Skeletal muscle satellite cell (primary cell): Measurements from ENCODE around the gene KIAA1217. TPM values are rescaled to one million over a fixed set of nuclear protein-coding genes. Genes with fewer than 3 reads are reported as not detected.

Experiments
- H3K27me3 ChIP-seq: 2 replicates; pipeline ENCODE4 v1.7.0; 2013; ENCODE audit warnings: low read length; ENCODE audit not compliant: control insufficient read depth, insufficient read depth
- H3K36me3 ChIP-seq: 2 replicates; pipeline ENCODE4 v1.7.0; 2013; ENCODE audit warnings: mild to moderate bottlenecking, control low read depth, low read length; ENCODE audit not compliant: insufficient read depth
- H3K4me1 ChIP-seq: 2 replicates; pipeline ENCODE4 v1.7.0; 2013; ENCODE audit warnings: low read length; ENCODE audit not compliant: control insufficient read depth, insufficient read depth
- H3K4me2 ChIP-seq: 2 replicates; pipeline ENCODE4 v1.7.0; 2013; ENCODE audit warnings: mild to moderate bottlenecking, low read length
- H3K4me3 ChIP-seq: 2 replicates; pipeline ENCODE4 v1.7.0; 2013; ENCODE audit warnings: low read length
- H3K9ac ChIP-seq: 2 replicates; pipeline ENCODE4 v1.7.0; 2013; ENCODE audit warnings: mild to moderate bottlenecking, low read depth, low read length, moderate library complexity
- H3K9me3 ChIP-seq: replicated peaks from 2 replicates; pipeline ENCODE4 v1.7.0; 2013; ENCODE audit warnings: mild to moderate bottlenecking, control low read depth, low read length
- total RNA-seq: library from RNA; depleted of rRNA; stranded (reverse); fragments of >200 nt; gene quantifications from 2 replicates; pipeline ENCODE4 v1.2.3, GENCODE V29; 2012; rRNA removed

The KIAA1217 gene
- total RNA-seq, result 4.8 and 7.4 TPM in 2 replicates

GRCh38 chr10:24208661-24209431 is at the start of gene KIAA1217:
TSS of gene KIAA1217 (plus strand) at chr10:24209138. CDS start at chr10:24209194, 56 bp downstream.
- H3K27me3 ChIP-seq, result peaks cover 7% of the 10 kb centered on the region

DNA sequence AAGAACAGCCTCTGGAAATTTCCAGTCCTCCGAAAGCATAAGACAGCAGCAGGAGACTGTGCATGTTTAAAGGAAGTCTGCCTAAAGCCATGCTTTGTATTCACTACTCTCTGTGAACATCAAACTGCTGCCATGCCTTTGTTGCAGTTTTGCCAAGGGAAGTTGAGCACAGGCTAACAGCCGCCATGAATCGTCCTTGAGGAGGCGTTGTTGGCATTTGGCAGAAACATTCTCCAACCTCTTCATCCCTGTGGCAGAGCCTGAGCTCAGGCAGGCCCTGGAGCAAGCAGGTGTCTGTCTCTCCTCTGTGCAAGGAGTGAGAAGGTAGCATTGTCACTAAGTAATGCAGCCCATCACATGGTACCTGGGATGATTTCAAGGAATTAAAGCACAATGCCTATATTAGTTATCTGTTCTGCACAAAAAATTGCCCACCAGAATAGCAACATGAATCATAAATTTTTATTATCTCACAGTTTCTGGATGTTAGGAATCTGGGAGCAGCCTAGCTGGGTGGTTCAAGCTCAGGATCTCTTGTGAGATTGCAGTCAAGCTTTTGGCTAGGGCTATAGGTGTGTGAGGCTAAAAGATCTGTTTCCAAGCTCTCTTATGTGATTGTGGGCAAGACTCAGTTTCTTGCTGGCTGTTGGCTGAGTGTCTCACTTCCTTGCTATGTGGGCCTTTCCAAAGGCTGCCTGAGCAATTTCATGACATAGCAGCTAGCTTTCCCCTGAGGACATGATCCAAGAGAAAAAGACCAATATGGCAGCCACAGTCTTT is 46.5 kb upstream of the KIAA1217 start:
- no peaks in the 10 kb centered on the region for H3K36me3 ChIP-seq
- no peak overlapping the region for H3K4me3 ChIP-seq
- no peak overlapping the region for H3K9ac ChIP-seq
- H3K4me1 ChIP-seq, result no peaks in the 10 kb centered on the region
- no peaks in the 10 kb centered on the region for H3K9me3 ChIP-seq
- H3K4me2 ChIP-seq, result no peak overlapping the region
- H3K27me3 ChIP-seq, result no peaks in the 10 kb centered on the region

More at GRCh38 chr10:24208661-24209431, at the start of gene KIAA1217:
- no peaks in the 10 kb centered on the region for H3K9me3 ChIP-seq
- H3K4me1 ChIP-seq, result peaks cover 12% of the 10 kb centered on the region
- peak within 1 kb of the TSS; percentile 86 for H3K4me2 ChIP-seq
- no peaks in the 10 kb centered on the region for H3K36me3 ChIP-seq
- peak within 1 kb of the TSS; percentile 10 for H3K9ac ChIP-seq
- H3K4me3 ChIP-seq, result peak within 1 kb of the TSS; percentile 69

GRCh38 chr10:24163485-24163884 is 45.5 kb upstream of the KIAA1217 start:
- no peak overlapping the region for H3K9ac ChIP-seq
- no peak overlapping the region for H3K4me3 ChIP-seq
- H3K27me3 ChIP-seq, result no peaks in the 10 kb centered on the region
- no peaks in the 10 kb centered on the region for H3K4me1 ChIP-seq
- H3K36me3 ChIP-seq, result no peaks in the 10 kb centered on the region
- no peak overlapping the region for H3K4me2 ChIP-seq
- H3K9me3 ChIP-seq, result no peaks in the 10 kb centered on the region

GRCh38 chr10:24168258-24169170 is 40.4 kb upstream of the KIAA1217 start:
- Histone ChIP-seq H3K9me3 (no peaks in the 10 kb centered on the region), H3K4me3 (no peak overlapping the region), H3K9ac (no peak overlapping the region), H3K27me3 (no peaks in the 10 kb centered on the region), H3K36me3 (no peaks in the 10 kb centered on the region), H3K4me2 (no peak overlapping the region), H3K4me1 (no peaks in the 10 kb centered on the region)

GRCh38 chr10:24170199-24170598 is 38.7 kb upstream of the KIAA1217 start:
- H3K27me3 ChIP-seq, result no peaks in the 10 kb centered on the region
- no peak overlapping the region for H3K9ac ChIP-seq
- no peak overlapping the region for H3K4me3 ChIP-seq
- no peaks in the 10 kb centered on the region for H3K4me1 ChIP-seq
- no peaks in the 10 kb centered on the region for H3K9me3 ChIP-seq
- H3K4me2 ChIP-seq, result no peak overlapping the region
- H3K36me3 ChIP-seq, result no peaks in the 10 kb centered on the region

GRCh38 chr10:24172909-24173308 is 36.0 kb upstream of the KIAA1217 start:
- Histone ChIP-seq H3K27me3 (no peaks in the 10 kb centered on the region), H3K4me1 (no peaks in the 10 kb centered on the region), H3K9ac (no peak overlapping the region), H3K9me3 (no peaks in the 10 kb centered on the region), H3K4me3 (no peak overlapping the region), H3K36me3 (no peaks in the 10 kb centered on the region), H3K4me2 (no peak overlapping the region)

GRCh38 chr10:24174014-24174413 is 34.9 kb upstream of the KIAA1217 start:
- no peak overlapping the region for H3K9ac ChIP-seq
- H3K9me3 ChIP-seq, result no peaks in the 10 kb centered on the region
- H3K27me3 ChIP-seq, result no peaks in the 10 kb centered on the region
- no peak overlapping the region for H3K4me3 ChIP-seq
- H3K4me1 ChIP-seq, result no peaks in the 10 kb centered on the region
- H3K36me3 ChIP-seq, result no peaks in the 10 kb centered on the region
- no peak overlapping the region for H3K4me2 ChIP-seq

DNA sequence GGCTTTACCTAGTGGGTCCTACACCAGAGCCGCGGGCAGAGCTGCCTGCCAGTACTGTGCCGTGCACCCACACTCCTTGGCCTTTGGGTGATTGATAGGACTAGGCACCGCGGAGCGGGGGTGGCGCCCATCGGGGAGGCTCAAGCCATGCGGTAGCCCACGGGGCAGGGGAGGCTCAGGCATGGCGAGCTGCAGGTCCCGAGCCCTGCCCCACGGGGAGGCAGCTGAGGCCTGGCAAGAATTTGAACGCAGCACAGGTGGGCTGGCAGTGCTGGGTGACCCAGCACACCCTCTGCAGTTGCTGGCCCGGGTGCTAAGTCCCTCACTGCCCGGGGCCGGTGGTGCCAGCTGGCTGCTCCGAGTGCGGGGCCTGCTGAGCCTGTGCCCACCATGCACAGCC is 32.3 kb upstream of the KIAA1217 start:
- Histone ChIP-seq H3K9me3 (no peaks in the 10 kb centered on the region), H3K27me3 (no peaks in the 10 kb centered on the region), H3K4me3 (no peak overlapping the region), H3K36me3 (no peaks in the 10 kb centered on the region), H3K4me1 (no peaks in the 10 kb centered on the region), H3K4me2 (no peak overlapping the region), H3K9ac (no peak overlapping the region)

DNA sequence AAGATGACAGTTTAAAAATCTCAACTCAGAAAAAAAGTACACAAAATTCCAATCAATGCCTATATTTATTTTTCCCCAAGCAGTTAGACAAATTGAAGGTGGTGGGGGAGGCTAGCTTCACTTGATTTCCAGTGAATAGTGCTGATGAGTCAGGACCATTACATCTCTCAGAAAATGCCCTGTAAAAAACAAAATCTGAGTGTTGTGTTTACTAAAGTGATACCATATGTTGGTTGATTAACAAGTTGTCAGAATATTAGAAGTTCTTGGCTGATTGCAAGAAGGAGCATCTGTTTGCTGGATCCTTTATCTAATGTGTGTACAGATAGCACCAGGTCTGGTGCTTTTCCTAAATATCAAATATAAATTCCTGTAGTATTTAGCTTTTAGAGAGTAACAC is 31.3 kb upstream of the KIAA1217 start:
- Histone ChIP-seq H3K27me3 (no peaks in the 10 kb centered on the region), H3K9me3 (no peaks in the 10 kb centered on the region), H3K36me3 (no peaks in the 10 kb centered on the region), H3K4me2 (no peak overlapping the region), H3K4me3 (no peak overlapping the region), H3K4me1 (no peaks in the 10 kb centered on the region), H3K9ac (no peak overlapping the region)

GRCh38 chr10:24180891-24181290 is 28.0 kb upstream of the KIAA1217 start:
- Histone ChIP-seq H3K4me2 (no peak overlapping the region), H3K4me1 (no peaks in the 10 kb centered on the region), H3K9ac (no peak overlapping the region), H3K36me3 (no peaks in the 10 kb centered on the region), H3K4me3 (no peak overlapping the region), H3K9me3 (no peaks in the 10 kb centered on the region), H3K27me3 (no peaks in the 10 kb centered on the region)

GRCh38 chr10:24184455-24184854 is 24.5 kb upstream of the KIAA1217 start:
- Histone ChIP-seq H3K9ac (no peak overlapping the region), H3K4me3 (no peak overlapping the region), H3K4me2 (no peak overlapping the region), H3K27me3 (no peaks in the 10 kb centered on the region), H3K9me3 (no peaks in the 10 kb centered on the region), H3K36me3 (no peaks in the 10 kb centered on the region), H3K4me1 (no peaks in the 10 kb centered on the region)
